ENCODE results near the gene IFT122. TPM values are rescaled to one million over a fixed set of nuclear protein-coding genes. Genes with fewer than 3 reads are reported as not detected.

Gene IFT122
- total RNA-seq, 5 donors from 2014 or later (not counting 1 experiment from before 2014, with no cell fraction given): 15.0 to 23.9 (median 18.1) TPM

- no peak overlapping the region for H3K4me3 ChIP-seq (ENCODE audit: control insufficient read depth in 1 of 2, extremely low read depth in 1 of 2, low read length in 1 of 2)
- no peaks in the 10 kb centered on the region for H3K9me3 Mint-ChIP-seq
- no peak overlapping the region for H3K27ac ChIP-seq (ENCODE audit: low read length)
- DNase-seq: no peak
- POLR2A ChIA-PET: no interaction called here
- no peak overlapping the region for H3K4me3 Mint-ChIP-seq
- no peak overlapping the region for H3K27ac Mint-ChIP-seq
- no CpG with 5 or more reads among the region's 3 CpGs for WGBS (ENCODE audit: insufficient coverage)
- CTCF ChIA-PET: no interaction called here
- H3K4me1 Mint-ChIP-seq: peaks cover 0 to 17% (median 13%) of the 10 kb centered on the region in 3 donors
- H3K9me3 ChIP-seq: no peaks in the 10 kb centered on the region
- H3K36me3 ChIP-seq (ENCODE audit: control insufficient read depth in 2 of 2, extremely low read depth in 1 of 2, insufficient read depth in 1 of 2, low read length in 1 of 2): no peaks in the 10 kb centered on the region
- peaks cover 0 to 7% of the 10 kb centered on the region in 2 experiments for H3K4me1 ChIP-seq (ENCODE audit: control insufficient read depth in 1 of 2, extremely low read depth in 1 of 2, insufficient read depth in 2 of 2, low read length in 2 of 2)
- peaks cover 0 to 29% of the 10 kb centered on the region in 2 experiments for H3K27me3 ChIP-seq (replicated peaks in 1 of 2; ENCODE audit: control insufficient read depth in 2 of 2, extremely low read depth in 1 of 2, insufficient read depth in 2 of 2, low read length in 1 of 2)
- no peaks in the 10 kb centered on the region for H3K27me3 Mint-ChIP-seq
- no peaks in the 10 kb centered on the region for H3K36me3 Mint-ChIP-seq
- no peak for ATAC-seq (replicated peaks in 1 of 4)
Measured at GRCh38 chr3:129549805-129550204, 109.8 kb downstream of the IFT122 start.

GRCh38 chr3:129552287-129553050 lies 112.4 kb downstream of the IFT122 start:
- no peaks in the 10 kb centered on the region for H3K27me3 Mint-ChIP-seq
- ATAC-seq (replicated peaks in 1 of 4) (no peak), DNase-seq (no peak)
- Histone ChIP-seq H3K27me3 (replicated peaks in 1 of 2; ENCODE audit: control insufficient read depth in 2 of 2, extremely low read depth in 1 of 2, insufficient read depth in 2 of 2, low read length in 1 of 2) (peaks cover 0 to 41% of the 10 kb centered on the region in 2 experiments), H3K4me3 (ENCODE audit: control insufficient read depth in 1 of 2, extremely low read depth in 1 of 2, low read length in 1 of 2) (no peak overlapping the region), H3K9me3 (no peaks in the 10 kb centered on the region), H3K36me3 (ENCODE audit: control insufficient read depth in 2 of 2, extremely low read depth in 1 of 2, insufficient read depth in 1 of 2, low read length in 1 of 2) (no peaks in the 10 kb centered on the region), H3K27ac (ENCODE audit: low read length) (no peak overlapping the region), H3K4me1 (ENCODE audit: control insufficient read depth in 1 of 2, extremely low read depth in 1 of 2, insufficient read depth in 2 of 2, low read length in 2 of 2) (peaks cover 0 to 15% of the 10 kb centered on the region in 2 experiments)
- no peaks in the 10 kb centered on the region for H3K9me3 Mint-ChIP-seq
- POLR2A ChIA-PET: no interaction called here
- H3K27ac Mint-ChIP-seq: no peak overlapping the region
- CTCF ChIA-PET: no interaction called here
- no peaks in the 10 kb centered on the region for H3K36me3 Mint-ChIP-seq
- H3K4me3 Mint-ChIP-seq: no peak overlapping the region
- peaks cover 0 to 18% (median 15%) of the 10 kb centered on the region in 3 donors for H3K4me1 Mint-ChIP-seq
- whole genome bisulfite sequencing (ENCODE audit: insufficient coverage): 89% methylated on average over 9 of the region's 10 CpGs

GRCh38 chr3:129553171-129553570 lies 113.1 kb downstream of the IFT122 start:
- H3K4me1 Mint-ChIP-seq: peaks cover 0 to 24% (median 20%) of the 10 kb centered on the region in 3 donors
- H3K4me3 ChIP-seq (ENCODE audit: control insufficient read depth in 1 of 2, extremely low read depth in 1 of 2, low read length in 1 of 2): no peak overlapping the region
- H3K4me3 Mint-ChIP-seq: no peak overlapping the region
- DNase-seq (no peak), ATAC-seq (replicated peaks in 1 of 4) (no peak)
- no peaks in the 10 kb centered on the region for H3K36me3 ChIP-seq (ENCODE audit: control insufficient read depth in 2 of 2, extremely low read depth in 1 of 2, insufficient read depth in 1 of 2, low read length in 1 of 2)
- no peaks in the 10 kb centered on the region for H3K9me3 Mint-ChIP-seq
- H3K36me3 Mint-ChIP-seq: peaks cover 4% of the 10 kb centered on the region
- H3K27me3 ChIP-seq (replicated peaks in 1 of 2; ENCODE audit: control insufficient read depth in 2 of 2, extremely low read depth in 1 of 2, insufficient read depth in 2 of 2, low read length in 1 of 2): peaks cover 0 to 36% of the 10 kb centered on the region in 2 experiments
- ChIA-PET CTCF (interaction anchor here in 1 of 2 donors (0.7 kb wide), 1 partner anchor 378 kb away, joined by 5 read pairs; no protein-coding TSS in a partner anchor), POLR2A (no interaction called here)
- no peak overlapping the region for H3K27ac Mint-ChIP-seq
- no peaks in the 10 kb centered on the region for H3K9me3 ChIP-seq
- no peak overlapping the region for H3K27ac ChIP-seq (ENCODE audit: low read length)
- WGBS (ENCODE audit: insufficient coverage): 60% methylated on average over 2 of the region's 6 CpGs
- H3K27me3 Mint-ChIP-seq: peaks cover 0 to 2% of the 10 kb centered on the region in 2 donors
- H3K4me1 ChIP-seq (ENCODE audit: control insufficient read depth in 1 of 2, extremely low read depth in 1 of 2, insufficient read depth in 2 of 2, low read length in 2 of 2): peaks cover 0 to 22% of the 10 kb centered on the region in 2 experiments

- ATAC-seq (replicated peaks in 1 of 4) (peak in 2 of 4 experiments; percentile 42 to 43), DNase-seq (peak in 7 of 35 experiments; percentile 13 to 32 (median 21))
- no peak overlapping the region for H3K27ac Mint-ChIP-seq
- Histone ChIP-seq H3K36me3 (ENCODE audit: control insufficient read depth in 2 of 2, extremely low read depth in 1 of 2, insufficient read depth in 1 of 2, low read length in 1 of 2) (no peaks in the 10 kb centered on the region), H3K27me3 (replicated peaks in 1 of 2; ENCODE audit: control insufficient read depth in 2 of 2, extremely low read depth in 1 of 2, insufficient read depth in 2 of 2, low read length in 1 of 2) (peaks cover 0 to 35% of the 10 kb centered on the region in 2 experiments), H3K27ac (ENCODE audit: low read length) (no peak overlapping the region), H3K9me3 (no peaks in the 10 kb centered on the region), H3K4me1 (ENCODE audit: control insufficient read depth in 1 of 2, extremely low read depth in 1 of 2, insufficient read depth in 2 of 2, low read length in 2 of 2) (peaks cover 0 to 28% of the 10 kb centered on the region in 2 experiments), H3K4me3 (ENCODE audit: control insufficient read depth in 1 of 2, extremely low read depth in 1 of 2, low read length in 1 of 2) (no peak overlapping the region)
- peaks cover 0 to 29% (median 22%) of the 10 kb centered on the region in 3 donors for H3K4me1 Mint-ChIP-seq
- 22% methylated on average over 10 of the region's 15 CpGs for WGBS (ENCODE audit: insufficient coverage)
- peaks cover 4% of the 10 kb centered on the region for H3K36me3 Mint-ChIP-seq
- peak overlapping the region in 2 of 3 donors; percentile 4 to 20 for H3K4me3 Mint-ChIP-seq
- H3K27me3 Mint-ChIP-seq: peaks cover 0 to 2% of the 10 kb centered on the region in 2 donors
- H3K9me3 Mint-ChIP-seq: no peaks in the 10 kb centered on the region
- ChIA-PET CTCF (interaction anchor here in 1 of 2 donors (0.7 kb wide), 1 partner anchor 377 kb away, joined by 5 read pairs; no protein-coding TSS in a partner anchor), POLR2A (interaction anchor here (0.5 to 0.7 kb wide), 3 partner anchors 14 to 927 kb away, joined by 3 to 4 read pairs (median 3); no protein-coding TSS in a partner anchor)
Measured at GRCh38 chr3:129553719-129554118, 113.7 kb downstream of the IFT122 start.

GRCh38 chr3:129554356-129555152 lies 114.5 kb downstream of the IFT122 start:
- Histone ChIP-seq H3K4me1 (ENCODE audit: control insufficient read depth in 1 of 2, extremely low read depth in 1 of 2, insufficient read depth in 2 of 2, low read length in 2 of 2) (peaks cover 0 to 34% of the 10 kb centered on the region in 2 experiments), H3K4me3 (ENCODE audit: control insufficient read depth in 1 of 2, extremely low read depth in 1 of 2, low read length in 1 of 2) (no peak overlapping the region), H3K36me3 (ENCODE audit: control insufficient read depth in 2 of 2, extremely low read depth in 1 of 2, insufficient read depth in 1 of 2, low read length in 1 of 2) (no peaks in the 10 kb centered on the region), H3K27me3 (replicated peaks in 1 of 2; ENCODE audit: control insufficient read depth in 2 of 2, extremely low read depth in 1 of 2, insufficient read depth in 2 of 2, low read length in 1 of 2) (peaks cover 0 to 29% of the 10 kb centered on the region in 2 experiments), H3K9me3 (no peaks in the 10 kb centered on the region), H3K27ac (ENCODE audit: low read length) (no peak overlapping the region)
- Mint-ChIP-seq H3K4me3 (peak overlapping the region in 2 of 3 donors; percentile 10 to 20), H3K4me1 (peaks cover 0 to 29% (median 22%) of the 10 kb centered on the region in 3 donors), H3K36me3 (peaks cover 4% of the 10 kb centered on the region), H3K27me3 (peaks cover 0 to 2% of the 10 kb centered on the region in 2 donors), H3K27ac (no peak overlapping the region), H3K9me3 (no peaks in the 10 kb centered on the region)
- POLR2A ChIA-PET: interaction anchor here in 1 of 2 donors (0.7 kb wide), 1 partner anchor 14 kb away, joined by 4 read pairs; no protein-coding TSS in a partner anchor
- 70% methylated on average over 10 of the region's 13 CpGs for WGBS (ENCODE audit: insufficient coverage)
- DNase-seq (no peak), ATAC-seq (replicated peaks in 1 of 4) (no peak)
- CTCF ChIA-PET: interaction anchor here in 1 of 2 donors (0.6 to 1.0 kb wide), 2 partner anchors 10 to 72 kb away, joined by 3 read pairs; no protein-coding TSS in a partner anchor

GRCh38 chr3:129555153-129555550 lies 115.1 kb downstream of the IFT122 start:
- H3K9me3 ChIP-seq: no peaks in the 10 kb centered on the region
- DNase-seq (no peak), ATAC-seq (replicated peaks in 1 of 4) (no peak)
- no peaks in the 10 kb centered on the region for H3K36me3 ChIP-seq (ENCODE audit: control insufficient read depth in 2 of 2, extremely low read depth in 1 of 2, insufficient read depth in 1 of 2, low read length in 1 of 2)
- Mint-ChIP-seq H3K4me1 (peaks cover 0 to 29% (median 22%) of the 10 kb centered on the region in 3 donors), H3K4me3 (no peak overlapping the region), H3K27ac (no peak overlapping the region), H3K9me3 (no peaks in the 10 kb centered on the region), H3K27me3 (peaks cover 0 to 2% of the 10 kb centered on the region in 2 donors), H3K36me3 (peaks cover 4% of the 10 kb centered on the region)
- peaks cover 0 to 29% of the 10 kb centered on the region in 2 experiments for H3K27me3 ChIP-seq (replicated peaks in 1 of 2; ENCODE audit: control insufficient read depth in 2 of 2, extremely low read depth in 1 of 2, insufficient read depth in 2 of 2, low read length in 1 of 2)
- peaks cover 0 to 34% of the 10 kb centered on the region in 2 experiments for H3K4me1 ChIP-seq (ENCODE audit: control insufficient read depth in 1 of 2, extremely low read depth in 1 of 2, insufficient read depth in 2 of 2, low read length in 2 of 2)
- CTCF ChIA-PET: no interaction called here
- WGBS (ENCODE audit: insufficient coverage): 88% methylated on average over 8 of the region's 15 CpGs
- POLR2A ChIA-PET: no interaction called here
- H3K4me3 ChIP-seq (ENCODE audit: control insufficient read depth in 1 of 2, extremely low read depth in 1 of 2, low read length in 1 of 2): no peak overlapping the region
- H3K27ac ChIP-seq (ENCODE audit: low read length): no peak overlapping the region

Measured in T-cell (primary cell).